Stimulated activated CD4-positive, alpha-beta T cell treated with anti-CD3 and anti-CD28 coated beads, Interleukin-12 subunit alpha, Interleukin-12 subunit beta, amount 100 ng/mL, for 24 hours (primary cell): Measurements from ENCODE around the gene FLNA.
A peak's percentile ranks its signal among the peaks of the same experiment; 100 is the strongest.

Source experiments
- DNase-seq, 2 experiments: peaks; one replicate each; pipeline ENCODE4 v3.0.0-alpha.2; 2020; ENCODE audit warnings: low read depth in 2 of 2

Gene FLNA

DNA sequence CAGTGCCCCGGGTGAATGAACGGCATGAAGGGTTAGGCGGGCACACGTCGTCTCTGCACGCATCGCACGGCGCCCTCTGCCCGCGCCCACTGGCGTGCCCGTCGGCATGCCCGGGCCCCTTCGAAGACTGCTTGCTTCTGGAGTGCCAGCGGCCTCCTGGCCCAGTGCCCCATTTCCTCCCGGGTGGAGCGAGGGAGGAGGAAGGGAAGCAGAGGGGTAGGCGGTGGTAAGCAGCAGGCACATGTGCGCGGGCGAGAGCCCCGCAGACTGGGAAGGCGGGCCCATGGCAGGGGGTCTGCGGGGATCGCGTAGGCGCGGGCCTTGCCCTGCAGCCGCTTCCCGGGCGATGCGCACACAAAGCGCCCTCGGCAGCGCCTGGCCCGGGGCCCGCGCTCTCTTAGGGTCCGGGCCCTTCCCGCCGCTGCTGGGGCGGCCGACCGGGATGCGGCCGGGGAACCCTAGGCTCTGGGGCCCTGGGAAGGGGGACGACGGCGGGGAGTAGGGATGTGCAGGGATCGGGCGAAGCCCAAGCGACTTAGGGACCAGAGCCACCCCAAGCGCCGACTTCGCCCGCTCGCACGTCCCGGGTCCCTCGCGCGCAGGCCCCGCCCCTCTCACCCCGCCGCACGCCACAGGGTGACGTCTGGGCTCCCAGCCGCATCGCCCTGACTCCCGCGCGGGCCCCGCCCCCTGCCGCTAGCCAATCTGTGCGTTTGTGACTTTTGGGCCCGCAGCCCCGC lies 3.8 kb upstream of the FLNA start:
- DNase-seq = no peak

DNA sequence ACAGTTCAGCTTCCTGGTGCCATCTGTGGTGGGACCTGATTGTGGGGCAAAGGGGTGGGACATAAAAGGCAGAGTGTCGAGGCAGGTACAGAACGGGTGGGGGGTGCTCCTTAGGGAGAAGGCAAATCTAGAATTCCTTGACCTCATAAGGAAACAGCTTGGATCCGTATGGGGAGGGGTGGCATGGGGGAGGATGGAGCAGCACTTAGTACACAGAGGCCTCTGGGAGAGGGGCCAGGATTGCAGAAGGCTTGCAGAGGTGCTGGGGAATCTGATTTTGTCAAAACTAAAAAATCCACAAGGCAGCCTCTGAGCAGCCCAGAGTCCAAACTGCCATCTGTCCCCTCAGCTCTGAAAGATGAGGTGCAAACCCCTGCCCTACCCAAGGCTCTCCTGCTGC lies 2.3 kb upstream of the FLNA start:
- DNase-seq = no peak

DNA sequence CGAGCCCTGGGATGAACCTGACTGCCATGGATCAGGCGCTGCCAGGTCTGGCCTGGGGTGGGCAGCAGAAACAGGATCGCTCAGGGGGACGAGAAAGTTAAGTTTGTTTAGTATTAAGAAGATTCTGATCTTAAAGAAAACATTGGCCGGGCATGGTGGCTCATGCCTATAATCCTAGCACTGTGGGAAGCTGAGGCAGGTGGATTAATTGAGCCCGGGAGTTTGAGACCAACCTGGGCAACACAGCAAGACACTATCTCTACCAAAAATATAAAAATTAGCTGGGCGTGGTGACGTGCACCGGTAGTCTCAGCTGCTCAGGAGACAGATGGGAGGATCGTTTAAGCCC lies 696 bp upstream of the FLNA start:
- no peak for DNase-seq

DNA sequence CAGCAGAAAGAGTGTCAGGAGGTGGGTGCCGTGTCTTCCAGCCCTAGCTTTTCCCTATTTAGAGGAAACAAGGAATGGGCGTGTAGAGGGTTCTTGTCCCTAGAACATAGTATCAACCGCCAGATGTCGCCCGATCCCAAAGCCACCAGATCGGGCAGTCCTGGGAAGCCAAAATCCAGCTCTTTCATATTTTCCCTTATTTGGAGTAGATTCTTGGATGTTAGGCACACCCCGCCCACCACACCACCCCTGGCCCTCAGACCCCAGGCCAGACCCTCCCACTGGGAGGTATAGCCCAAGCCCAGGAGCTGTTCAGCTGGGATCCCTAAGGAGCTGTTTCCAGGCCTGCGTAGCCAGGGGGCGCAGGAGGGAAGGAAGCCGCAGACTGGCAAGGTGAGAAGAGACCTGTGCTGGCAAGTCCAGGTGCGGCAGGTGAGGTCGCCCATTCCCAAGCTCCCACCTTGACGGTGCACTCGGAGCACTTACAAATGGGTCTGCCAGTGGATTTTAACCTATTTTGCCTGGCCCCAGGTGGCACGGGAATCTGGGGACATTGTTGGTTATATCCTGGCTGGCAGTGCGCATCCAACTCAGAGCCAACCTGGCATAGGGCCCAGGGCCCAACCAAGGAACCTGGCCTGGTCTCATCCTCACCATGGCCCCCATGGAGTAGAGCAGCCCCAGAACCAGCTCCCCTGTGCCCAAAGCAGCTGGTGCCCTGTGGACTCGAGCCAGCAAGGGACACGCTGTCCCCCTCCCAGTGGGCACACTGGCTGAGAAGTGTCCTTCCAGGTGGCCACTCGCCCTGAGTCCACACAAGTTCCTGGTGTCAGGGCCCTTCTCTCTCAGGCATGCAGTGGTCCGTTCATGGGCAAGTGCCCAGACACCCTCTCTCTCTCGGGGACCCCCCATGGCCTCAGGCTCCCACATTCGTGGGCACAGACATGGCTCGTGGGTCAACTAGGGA lies 811 bp downstream of the FLNA start:
- no peak for DNase-seq

DNA sequence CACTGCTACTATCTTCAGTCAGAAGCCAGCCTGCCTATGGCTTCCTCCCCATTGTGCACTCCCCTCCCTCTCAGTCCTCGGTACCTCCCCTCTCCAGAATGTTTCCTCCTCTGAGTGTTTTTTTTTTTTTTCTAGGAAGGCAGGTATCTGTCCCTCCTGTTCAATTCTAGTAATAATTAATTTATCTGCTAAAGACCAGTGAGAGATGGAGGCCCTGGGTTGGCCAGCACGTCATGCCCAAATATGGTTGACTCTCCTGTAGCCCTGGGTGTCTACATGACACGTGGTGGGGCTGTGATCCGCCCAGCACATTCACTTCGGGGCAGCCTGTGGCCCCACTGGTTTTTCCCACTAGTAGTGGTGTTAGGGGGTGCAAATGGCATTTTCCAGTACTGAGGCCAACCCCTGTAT lies 1.8 kb downstream of the FLNA start:
- peak in 1 of 2 experiments; percentile 30 for DNase-seq

DNA sequence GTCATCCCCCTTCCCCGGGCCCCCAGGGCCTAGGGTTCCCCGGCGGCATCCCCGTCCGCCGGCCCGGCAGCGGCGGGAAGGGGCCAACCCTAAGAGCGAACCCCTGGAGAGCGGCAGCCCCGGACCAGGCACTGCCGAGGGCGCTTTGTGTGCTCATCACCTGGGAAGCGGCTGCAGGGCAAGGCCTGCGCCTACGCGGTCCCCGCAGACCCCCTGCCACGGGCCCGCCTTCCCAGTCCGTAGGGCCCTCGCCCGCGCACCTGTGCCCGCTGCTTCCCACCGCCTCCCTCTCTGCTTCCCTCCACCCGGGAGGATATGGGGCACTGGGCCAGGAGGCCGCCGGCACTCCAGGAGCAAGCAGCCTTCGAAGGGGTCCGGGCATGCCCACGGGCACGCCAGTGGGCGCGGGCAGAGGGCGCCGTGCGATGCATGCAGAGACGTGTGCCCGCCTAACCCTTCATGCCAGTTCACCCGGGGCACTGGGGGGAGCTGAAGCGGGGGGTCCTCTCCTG lies 2.6 kb downstream of the FLNA start:
- DNase-seq = no peak

DNA sequence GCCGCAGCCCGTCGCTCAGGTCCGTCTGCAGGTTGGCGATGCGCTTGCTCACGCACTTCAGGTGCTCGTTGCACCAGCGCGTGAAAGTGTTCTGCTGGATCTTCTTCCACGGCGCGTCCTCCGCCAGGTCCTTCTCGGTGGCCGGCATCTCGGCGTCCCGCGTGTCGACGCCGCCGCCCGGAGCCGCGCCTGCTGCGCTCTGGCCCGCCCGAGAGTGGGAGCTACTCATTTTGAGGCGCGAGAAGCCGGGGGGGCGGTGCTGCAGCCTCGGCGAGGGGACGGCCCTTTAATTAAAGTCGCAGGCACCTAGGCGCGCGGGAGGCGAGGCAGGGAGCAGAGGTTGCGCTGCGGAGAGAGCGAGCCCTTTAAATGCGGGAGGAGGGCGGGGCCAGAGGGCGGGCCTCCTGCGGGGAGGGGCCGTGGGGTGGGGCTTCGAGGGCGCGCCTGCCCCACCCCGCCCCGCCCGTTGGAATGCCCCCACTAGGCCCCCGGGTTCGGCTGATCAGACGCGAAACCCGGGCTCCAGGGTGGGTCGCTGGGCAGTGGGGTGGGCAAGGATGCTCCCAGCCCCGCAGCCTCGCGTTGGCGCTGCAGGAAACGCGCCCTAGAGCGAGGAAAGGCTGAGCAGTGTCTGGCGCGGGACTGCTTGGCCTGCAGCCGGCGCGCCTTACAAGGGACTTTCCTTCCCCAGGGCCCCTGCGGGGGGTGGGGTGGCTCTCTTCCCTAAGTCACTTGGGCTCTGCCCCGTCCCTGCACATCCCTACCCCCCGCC lies 3.2 kb downstream of the FLNA start:
- DNase-seq = peak; percentile 82 to 85

DNA sequence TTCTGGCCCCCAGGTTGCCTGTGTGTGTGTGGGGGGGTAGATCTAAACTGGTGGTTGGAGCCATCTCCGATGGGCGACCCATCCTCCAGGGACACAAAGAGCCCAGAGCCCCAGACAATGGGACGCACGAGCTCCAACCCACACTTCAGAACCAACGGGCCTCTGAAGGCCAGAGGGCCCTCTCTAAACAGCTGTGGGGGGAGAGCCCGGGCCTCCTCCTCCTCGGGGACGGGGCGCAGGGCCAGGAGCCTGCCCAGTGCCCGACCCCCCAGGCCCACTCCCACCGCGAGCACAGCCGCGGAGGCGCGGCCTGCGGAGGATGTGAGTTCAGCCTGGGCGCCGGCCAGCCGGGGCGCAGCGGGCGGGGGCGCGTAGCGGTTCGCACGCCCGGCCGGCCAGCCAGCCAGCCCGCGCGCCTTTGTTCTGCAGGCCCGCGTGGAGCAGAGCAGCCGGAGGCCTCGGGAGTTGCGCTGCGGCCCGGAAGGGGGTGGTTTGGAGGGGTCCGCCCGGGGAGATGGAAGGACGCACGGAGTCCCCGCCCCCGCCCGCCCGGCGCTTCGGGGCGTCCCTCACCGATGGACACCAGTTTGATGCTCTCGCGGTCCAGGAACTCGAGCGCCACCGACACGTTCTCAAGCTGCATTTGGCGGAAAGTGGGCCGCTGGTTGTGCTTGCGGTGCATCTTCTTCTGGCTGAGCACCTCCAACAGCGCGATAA lies 4.0 kb downstream of the FLNA start:
- DNase-seq = no peak

DNA sequence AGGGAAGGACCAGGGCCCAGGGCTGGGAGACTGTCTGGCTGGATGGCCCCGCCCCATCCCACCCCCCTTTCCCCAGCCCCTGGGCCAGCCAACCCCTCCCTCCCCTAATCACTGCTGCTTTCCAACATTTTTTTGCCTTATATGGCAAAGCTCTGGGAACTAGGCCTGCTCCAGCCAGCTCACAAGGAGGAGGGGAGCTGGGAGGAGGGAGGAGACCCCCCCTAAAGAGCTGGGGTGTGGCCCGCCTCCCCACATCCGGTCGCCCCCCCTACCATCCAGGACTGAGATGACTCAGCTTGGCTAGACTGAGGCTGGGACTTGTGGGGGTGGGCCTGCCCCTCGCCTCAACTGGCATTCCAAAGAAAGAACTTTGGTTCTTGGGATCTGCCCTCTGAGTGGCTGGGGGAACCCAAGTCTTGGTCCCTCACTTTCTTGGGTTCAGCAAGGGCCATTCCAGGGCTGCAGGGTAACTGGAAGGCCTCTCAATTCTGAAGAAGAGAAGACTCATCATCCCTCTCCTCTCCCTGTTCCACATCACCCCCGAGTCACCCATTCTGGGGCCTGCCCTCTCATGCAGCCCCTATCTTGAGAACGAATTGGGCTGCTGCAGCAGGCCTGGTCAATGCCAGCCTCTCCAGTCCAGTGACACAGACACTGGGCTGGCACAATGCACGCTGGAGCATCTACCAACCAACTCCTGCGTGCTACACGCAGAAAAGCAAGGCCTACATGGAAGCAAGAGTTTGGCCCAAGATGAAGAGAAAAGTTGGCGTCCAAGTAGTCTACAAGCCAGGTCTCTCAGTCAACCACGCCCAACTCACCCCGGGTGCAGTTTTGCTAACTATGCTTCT lies 4.8 kb downstream of the FLNA start:
- peak in 1 of 2 experiments; percentile 55 for DNase-seq

DNA sequence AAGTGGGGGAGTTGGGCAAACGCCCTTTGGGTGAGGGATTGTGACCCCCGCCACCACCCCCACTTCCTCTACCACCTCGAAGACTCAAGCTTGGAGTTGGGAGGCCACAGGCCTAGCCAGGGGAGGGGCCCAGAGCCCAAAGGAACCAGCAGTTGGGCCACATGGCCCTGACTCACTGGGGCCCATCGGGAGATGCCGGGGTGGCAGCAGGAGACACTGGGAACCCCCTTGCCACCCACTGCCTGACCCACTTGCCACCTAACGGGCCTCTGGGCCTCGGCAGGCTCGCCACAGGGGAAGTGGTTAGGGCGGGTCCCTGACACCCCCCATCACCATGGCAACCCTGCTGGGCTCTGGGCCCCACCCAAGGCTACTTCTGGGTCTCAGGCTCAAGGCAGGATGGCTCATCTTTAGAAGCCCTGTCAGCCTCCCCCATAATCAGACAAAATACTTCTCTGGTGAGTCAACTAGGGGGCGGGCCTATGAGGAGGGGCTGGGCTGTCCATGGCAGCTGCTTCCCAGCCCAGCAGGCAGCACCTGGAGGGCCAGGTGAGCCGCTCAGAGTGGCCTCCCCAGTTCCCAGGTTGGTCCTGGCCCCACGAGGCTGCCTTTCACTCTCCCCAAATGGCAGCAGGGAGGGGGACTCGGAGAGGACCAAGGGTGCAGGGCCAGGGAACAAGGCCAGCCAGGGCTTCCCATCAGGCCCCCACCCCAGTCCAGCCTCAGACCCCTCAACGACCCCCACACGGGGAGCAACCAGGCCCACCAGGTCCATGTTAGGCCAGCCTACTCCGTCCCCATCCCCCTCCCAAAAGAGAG lies 5.6 kb downstream of the FLNA start:
- DNase-seq = peak; percentile 77 to 83

DNA sequence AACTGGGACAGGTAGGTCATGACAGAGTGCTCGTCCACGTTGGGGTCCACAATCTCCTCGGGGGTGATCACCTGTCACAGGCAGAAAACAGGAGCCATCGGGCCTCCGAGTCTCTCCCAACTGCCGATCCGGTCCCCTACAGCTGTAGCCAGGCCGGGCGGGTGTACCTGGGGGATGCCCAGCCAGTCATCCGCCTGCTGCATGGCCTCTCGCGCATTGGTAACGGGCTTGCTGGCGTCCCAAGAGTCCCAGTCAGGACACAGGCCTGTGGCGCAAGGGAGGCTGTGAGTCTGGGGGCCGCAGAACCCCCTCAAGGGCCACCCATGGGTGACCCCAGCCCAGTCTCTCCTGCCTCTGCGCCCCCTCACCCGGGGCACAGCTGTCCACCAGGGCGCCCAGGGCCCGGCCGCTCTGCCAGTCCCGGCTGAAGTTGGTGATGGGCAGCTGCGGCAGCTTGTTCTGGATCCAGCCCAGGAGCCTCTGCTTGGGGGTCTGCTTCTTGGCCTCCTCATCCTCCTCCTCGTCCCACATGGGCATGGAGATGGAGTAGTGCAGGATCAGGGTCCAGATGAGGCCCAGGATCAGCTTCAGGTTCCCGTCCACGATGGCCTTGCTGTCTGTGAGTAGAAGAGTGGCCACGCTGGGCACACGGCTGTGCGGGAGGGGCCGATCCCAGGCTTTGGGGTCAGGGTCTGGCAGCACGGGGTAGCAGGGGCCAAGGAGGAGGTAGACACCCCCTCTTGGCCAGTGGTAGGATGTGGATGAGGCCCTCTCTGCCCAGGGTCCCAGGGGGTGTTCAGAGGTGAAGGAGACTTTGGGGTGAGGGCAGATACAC lies 6.7 kb downstream of the FLNA start:
- DNase-seq = no peak

DNA sequence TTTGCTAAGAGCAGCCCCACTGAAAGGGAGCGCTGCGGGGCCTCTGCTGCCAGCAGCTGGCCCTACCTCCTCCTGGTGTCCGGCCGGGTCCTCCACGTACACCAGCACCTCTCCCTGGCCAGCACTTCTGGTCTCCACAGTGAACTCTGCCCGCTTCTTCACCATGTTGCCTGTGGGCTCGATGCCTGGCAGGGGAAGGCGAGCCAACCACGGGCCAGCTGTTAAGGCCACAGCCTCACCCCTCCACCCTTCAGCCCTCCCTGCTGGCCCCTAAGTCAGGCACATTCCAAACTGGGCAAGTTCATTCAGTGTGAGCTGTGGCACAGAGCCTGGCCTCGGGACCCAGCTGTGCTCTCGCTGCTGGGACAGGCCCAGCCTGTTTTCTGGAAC lies 7.8 kb downstream of the FLNA start:
- no peak for DNase-seq

DNA sequence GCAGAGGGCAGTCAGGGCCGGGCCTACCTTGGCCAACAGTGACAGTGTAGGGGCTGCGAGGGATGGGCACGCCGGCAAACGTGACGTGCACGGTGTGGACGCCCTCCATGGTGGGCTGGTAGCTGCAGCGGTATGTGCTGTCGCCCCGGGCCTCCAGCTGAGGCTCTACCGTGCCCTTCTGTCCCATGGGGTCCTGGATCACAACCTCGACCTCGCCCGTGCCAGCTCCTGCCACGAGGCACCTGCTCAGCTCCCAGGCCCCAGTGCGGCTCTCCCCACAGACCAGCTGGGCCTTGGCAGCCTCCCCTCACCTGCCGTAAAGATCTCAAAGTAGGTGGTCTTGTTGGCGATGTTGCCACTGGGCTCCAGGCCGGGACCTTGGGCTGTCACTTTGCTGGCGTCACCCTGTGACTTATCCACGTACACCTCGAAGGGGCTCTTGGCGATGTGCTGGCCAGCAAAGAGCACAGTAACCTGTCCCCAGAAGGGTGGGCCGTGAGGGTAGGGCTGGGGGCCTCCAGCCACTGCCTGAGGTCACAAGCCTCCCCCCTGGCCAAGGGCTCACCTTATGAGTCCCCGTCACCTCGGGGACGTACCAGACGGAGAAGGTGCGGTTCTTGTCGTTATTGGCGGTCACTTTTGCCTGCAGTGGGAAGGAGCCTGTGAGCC lies 8.3 kb downstream of the FLNA start:
- no peak for DNase-seq

DNA sequence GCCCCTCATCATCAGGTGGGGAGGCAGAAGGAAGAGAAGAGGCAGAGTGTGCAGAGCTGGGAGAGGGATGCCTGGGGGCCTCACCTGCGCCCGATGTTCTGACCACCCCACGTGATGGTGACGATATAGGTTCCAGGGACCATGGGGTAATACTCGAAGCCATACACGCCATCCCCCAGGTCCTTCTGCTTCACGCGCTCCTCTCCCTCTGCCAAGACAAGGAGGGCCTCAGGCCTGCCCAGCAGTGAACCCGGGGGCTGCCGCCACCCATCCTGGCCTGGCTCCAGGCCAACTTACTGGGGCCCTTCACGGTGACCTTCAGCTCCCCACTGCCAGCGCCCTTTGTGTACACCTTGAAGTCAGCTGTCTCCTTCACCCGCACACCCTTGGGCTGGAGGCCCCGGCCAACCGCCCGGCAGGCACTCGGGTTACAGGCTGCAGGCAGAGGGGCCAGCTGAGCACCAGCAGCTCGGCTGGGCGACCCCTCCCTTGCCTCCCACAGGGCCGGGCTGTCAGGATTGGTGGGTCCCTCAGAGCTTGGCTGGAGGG lies 9.3 kb downstream of the FLNA start:
- DNase-seq = no peak

DNA sequence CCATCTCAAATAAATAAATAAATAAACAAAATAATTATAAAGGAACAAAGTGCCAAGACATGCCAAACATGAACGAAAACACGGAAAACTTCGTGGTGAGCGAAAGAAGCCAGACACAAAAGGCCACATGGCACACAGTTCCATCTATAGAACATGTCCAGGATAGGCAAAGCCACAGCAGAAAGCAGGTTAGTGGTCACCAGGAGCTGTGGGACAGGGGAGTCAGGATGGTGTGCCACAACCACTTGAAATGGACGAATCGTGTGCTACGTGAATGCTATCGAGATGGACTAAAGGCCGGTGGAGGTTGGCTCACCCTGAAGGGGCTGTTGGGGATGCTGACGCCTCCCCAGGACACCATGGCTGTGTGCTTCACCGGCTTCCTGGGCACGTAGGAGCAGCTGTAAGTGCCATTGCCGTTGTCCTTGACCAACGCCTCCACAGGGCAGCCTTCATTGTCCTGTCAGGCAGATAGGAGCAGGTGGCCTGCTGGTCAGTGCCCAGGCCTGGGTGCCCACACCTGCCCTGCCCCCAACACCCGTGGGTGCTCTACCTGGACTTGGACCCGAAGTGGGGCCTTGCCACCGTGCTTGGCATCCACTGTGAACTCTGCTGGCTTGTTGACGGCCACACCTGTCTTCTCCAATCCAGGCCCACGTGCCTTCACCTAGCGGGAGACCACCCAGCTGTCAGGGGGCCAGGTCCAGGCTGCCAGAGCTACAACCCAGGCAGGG lies 10.6 kb downstream of the FLNA start:
- DNase-seq = no peak

DNA sequence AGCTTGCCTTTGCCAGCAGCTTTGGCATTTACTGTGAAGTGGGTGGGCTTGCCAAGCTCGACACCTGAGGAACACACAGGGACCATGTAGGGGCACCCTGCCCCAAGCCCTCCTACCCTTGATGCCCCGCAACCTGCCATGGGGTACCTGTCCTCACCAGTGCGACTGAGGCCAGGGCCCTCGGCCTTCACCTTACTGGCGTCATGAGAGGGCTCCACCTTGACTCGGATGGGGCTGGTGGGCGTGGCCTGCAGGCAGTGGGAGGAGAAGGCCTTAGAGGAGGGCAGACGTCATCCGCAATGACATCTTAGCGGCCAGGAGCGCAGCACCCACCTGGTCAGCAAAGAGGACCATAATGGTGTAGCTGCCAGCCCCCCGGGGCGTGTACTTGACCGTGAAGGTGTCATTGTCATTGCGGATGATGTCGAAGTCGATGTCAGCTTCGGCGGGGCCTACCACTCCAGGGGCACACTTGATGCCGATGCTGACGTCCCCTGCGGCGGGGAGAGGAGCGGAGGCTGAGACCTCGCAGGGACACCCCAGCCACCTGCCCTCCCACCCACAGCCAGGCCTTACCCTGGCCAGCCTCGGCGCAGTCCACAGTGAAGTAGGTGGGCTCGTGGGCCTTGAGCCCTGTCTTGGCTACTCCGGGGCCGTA lies 12.2 kb downstream of the FLNA start:
- DNase-seq = no peak
